Stimulated activated CD8-positive, alpha-beta memory T cell treated with anti-CD3 and anti-CD28 coated beads, Interleukin-4, amount 100 ng/mL, for 1 hour (primary cell): ENCODE data around the gene PGBD5.

ENCODE experiments used
- DNase-seq, 2 donors: peaks; one replicate each; pipeline ENCODE4 v3.0.0-alpha.2; 2020; ENCODE audit warnings: low read depth in 2 of 2, low spot score in 1 of 2

The PGBD5 gene

DNA sequence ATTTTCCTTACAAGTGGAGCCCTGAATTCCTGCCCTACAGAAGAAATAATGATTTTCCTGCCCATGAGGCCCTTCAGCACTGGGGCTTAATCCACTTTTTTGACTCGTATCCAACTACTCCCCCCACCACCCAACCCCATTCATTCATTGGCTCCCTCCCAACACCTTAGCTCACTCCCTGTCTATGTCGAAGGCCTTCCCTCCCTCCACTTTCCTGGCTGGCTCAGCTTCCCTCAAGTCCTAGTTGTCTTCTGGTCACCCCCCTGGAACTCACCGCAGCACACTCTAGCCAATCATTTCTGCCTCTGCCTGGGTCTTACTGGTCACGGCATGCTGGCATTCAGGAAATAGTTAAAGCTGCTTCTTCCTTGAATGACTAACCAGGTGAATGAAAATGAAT, 118.9 kb downstream of the PGBD5 start:
- DNase-seq: no peak

- DNase-seq: no peak
These were observed 120.0 kb downstream of the PGBD5 start for GRCh38 chr1:230306169-230306568.

- no peak for DNase-seq
These were observed 122.3 kb downstream of the PGBD5 start for GRCh38 chr1:230303822-230304221.

DNA sequence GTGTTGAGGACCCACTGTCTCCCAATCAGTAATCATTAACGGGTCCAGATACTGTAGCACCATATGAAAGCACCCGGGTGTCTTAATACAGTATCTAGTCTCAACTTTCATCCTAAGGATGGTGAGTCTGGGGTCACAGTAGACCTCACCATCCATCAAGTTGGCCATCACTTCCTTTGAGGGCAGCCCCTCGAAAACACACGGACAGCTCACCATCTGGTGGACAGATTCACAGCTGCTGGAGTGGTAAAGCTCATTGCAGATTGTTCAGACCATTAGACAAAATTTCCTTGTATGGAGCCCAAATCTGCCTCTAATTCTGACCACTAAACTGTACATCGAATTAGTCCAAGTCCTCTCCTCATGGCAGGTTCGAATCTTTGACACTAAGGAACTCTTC, 123.1 kb downstream of the PGBD5 start:
- DNase-seq: no peak

DNA sequence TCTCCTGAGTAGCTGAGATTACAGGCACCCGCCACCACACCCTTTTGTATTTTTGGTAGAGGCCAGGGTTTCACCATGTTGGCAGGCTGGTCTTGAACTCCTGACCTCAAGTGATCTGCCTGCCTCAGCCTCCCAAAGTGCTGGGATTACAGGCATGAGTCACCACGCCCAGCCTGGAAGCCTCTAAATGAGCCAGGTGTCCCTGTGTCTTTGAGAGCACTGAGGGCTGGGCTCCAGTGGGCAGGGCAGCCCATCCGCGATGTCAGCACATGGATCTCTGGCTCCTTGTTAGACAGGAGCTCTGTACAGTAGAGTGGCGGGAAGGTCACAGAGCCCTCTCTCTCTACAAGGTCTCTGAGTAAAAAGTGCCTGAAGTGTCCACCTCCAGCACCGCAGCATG, 124.3 kb downstream of the PGBD5 start:
- no peak for DNase-seq

- DNase-seq: no peak
These were observed 124.8 kb downstream of the PGBD5 start for GRCh38 chr1:230301322-230301721.

DNA sequence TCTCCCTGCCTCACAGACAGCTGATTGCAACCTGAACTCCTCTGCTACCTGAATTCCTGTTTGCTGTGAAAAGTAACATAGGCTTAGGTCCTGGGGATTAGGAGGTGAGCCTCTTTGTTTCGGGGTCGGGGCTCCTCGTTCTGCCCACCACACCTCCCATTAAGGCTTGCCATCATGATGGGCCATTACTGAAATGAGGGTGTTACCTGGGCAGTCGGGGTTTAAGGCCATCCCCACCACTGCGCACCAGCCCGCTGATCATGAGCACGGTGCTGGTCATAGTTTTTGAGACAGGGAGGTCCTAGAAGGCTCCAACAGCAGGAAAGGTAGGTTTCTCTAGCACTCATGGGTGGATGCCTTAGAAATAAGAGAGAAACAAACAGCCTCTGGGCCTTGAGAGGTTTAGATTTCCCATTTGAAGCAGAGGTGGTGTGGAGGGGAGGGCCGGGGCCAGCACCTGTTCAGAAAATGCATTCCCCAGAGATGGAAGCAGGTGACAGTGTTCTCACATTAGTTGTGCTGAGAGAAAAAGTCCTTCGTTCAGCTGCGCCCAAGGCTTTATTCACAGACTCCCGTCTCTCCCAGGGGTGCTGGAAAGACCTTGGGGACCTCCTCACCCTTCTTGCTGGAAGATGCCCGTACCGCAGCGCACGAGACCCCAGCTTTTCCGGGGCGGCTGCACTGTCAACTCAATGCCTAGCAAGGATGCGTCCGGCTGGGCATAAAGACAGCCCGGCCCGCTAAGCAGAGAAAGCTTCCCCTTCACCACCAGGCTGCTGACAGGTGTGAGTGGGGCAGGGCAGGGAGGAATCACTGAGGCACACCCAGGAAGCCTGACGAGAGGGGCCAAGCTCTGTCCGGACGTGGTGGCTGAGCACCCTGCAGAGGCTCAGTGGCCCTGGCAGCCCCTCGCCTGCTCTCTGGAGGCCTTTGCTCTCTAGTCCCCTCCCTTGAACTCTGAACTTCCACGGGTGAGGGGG, 125.5 kb downstream of the PGBD5 start:
- DNase-seq: no peak

GRCh38 chr1:230299191-230300006, 126.7 kb downstream of the PGBD5 start:
- no peak for DNase-seq

DNA sequence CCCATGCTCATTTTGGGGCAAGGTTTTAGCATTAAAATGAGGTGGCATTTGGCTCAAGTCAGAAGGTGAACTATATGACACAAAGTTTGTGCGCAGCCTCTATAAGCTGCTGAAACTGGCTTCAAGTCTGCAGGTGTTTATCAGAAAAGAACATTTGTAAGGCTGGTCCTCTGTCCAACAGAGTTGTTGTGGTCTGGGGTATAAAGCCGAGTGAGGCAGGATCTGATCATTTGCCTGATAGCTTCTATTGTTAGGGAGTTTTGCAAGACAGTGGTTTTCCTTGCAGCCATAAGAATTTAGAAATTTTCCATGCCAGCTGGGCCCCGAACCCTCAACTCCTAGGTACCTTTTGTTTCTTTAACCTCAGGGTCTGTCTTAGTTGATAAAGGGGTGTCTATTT, 130.8 kb downstream of the PGBD5 start:
- no peak for DNase-seq

- DNase-seq: no peak
These were observed 132.8 kb downstream of the PGBD5 start for GRCh38 chr1:230293390-230293700.

DNA sequence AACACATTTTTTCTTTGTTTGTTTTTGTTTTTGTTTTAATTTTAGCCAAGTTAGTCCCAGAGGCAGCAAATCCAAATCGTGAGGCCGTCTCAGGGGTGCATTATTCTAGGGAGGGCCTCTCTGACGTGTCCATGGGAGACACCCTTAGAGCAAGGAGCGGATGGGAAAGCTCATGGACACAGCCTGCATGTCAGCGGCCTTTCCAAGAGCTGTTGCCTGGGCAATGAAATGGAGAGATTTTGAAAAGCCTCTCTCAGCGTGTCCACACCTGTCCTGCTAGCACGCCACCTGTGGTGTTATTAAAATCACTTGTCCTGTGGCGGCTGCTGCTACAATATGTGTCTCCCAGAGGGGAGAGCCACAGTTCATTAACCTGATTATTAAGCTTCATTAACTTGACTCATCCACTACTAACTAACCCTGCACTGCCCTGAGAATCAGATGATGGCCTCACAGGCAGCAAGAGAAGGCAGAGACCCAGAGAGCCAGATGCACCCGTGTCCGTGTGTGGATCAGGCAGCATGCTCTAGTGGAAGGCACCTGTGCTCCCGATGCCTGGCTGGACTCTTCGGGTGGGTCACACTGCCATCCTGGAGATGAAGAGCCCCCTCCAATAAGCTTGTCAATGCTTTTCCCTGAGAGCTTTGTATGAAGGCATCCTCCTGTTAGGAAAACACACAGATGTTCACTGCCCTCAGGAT, 133.3 kb downstream of the PGBD5 start:
- DNase-seq: no peak

GRCh38 chr1:230291731-230292620, 134.2 kb downstream of the PGBD5 start:
- no peak for DNase-seq

DNA sequence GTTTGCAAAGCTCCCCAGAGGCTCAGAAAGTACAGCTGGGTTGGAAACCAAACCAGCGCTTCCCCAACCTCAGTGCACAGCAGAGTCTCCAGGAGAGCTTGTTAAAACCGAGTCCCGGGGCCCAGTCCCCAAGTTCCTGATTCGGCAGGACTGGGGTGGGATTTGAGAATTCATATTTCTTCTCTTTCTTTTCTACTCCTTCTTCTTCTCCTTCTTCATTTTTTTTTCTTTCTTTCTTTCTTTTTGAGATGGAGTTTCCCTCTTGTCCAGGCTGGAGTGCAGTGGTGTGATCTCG, 136.8 kb downstream of the PGBD5 start:
- DNase-seq: no peak

- no peak for DNase-seq
These were observed 137.3 kb downstream of the PGBD5 start for GRCh38 chr1:230288641-230289349.

- no peak for DNase-seq
These were observed 138.3 kb downstream of the PGBD5 start for GRCh38 chr1:230287674-230288315.

DNA sequence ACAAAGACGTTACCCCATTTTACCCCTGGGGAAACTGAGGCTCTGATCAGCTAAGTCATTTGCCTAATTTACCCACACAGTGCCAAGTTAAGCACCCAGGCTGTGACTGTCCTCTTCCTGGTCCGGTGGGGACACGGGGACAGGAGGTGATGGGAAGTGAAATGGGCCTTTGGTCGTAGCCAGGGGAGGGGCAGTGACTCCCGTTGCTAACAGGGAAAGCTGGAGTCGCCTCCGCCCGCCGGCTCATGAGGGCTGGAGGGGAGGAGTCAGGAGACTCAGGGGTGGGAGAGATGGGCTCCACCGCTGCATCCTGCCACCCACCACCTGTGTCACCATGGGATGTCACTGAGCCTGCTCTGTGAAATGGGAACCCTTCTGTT, 139.3 kb downstream of the PGBD5 start:
- DNase-seq: no peak

DNA sequence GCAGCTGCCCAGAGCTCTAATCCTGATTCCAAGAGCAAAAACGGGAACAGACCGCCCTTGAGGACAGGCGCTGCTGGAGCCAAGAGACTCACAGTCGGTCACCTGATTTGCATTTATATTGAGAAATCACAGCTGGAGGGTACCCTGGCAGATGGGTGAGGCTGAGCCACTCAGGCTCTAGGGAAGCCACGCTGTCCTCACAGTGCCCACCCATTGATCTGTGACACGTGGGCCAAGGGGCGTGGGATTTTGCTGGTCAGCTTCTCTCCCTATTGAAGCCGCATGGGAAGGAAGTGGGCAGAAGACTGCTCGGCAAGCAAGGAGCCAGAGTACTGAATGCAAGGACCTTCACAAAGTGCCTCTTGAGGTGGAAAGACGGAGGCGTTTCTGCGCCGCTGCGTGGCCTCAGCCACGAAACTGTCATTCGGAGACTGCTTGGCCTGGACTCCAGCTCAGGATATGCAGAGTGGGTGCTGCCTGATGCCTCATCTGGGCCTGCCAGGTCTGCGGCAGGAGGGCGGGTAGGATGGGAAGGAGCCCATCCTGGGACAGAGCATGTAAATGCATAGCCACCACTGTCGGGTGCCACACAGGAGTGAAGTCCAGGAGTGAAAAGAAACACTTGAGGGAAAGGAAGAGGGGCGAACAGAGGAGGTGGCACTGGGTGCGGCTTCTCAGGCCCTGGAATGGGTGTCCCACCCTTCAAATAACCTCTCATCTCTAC, 139.8 kb downstream of the PGBD5 start:
- DNase-seq: no peak

DNA sequence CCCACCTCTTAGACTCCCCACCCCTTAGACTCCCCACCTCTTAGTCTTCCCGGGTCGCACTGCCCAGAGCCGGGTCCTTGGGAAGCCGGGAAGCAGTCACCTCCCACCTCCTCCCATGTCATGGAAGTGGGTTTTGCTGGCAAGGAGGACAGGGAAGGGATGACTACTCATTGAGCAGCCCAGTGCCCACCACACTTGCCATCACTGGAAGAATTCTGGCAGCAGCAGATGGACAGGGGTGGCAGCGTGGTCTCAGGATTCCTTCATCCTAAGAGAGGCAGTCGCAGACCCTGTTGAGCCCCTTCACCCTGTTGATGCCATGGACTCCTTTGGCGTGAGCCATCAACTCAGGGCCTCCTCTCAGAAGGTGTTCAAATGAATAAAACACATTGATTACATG, 140.8 kb downstream of the PGBD5 start:
- no peak for DNase-seq

DNA sequence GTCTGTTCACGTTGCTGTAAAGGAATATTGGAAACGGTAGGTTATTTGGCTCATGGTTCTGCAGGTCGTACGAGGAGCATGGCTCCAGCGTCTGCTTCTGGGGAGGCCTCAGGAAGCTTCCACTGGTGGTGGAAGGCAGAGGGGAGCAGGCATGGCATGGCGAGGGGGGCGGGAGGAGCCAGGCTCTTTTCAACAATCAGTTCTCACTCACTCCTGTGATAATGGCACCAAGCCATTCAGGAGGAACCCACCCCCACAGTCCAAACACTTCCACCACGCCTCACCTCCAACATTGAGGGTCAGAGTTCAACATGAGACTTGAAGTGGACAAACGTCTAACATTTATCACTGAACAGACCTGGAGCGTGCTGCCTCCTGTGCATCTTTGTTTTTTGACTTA, 141.2 kb downstream of the PGBD5 start:
- no peak for DNase-seq
